Measurements from ENCODE around the gene CD300LB. TPM values are rescaled to one million over a fixed set of nuclear protein-coding genes. Genes with fewer than 3 reads are reported as not detected.

Gene CD300LB
- total RNA-seq, 2 donors from 2014 or later = 0.81 to 0.85 TPM

- H3K9me3 ChIP-seq = no peaks in the 10 kb centered on the region
- ATAC-seq (ENCODE audit: insufficient number of reproducible peaks, low FRiP score, low read depth) = no peak
- no peak for DNase-seq (ENCODE audit: low spot score)
These were observed 36.1 kb upstream of the CD300LB start, which contains the start of gene CD300H for GRCh38 chr17:74567397-74567796. CD300H (minus strand) TSS chr17:74567509.

GRCh38 chr17:74566132-74566753, 35.0 kb upstream of the CD300LB start:
- no peak for ATAC-seq (ENCODE audit: insufficient number of reproducible peaks, low FRiP score, low read depth)
- Histone ChIP-seq H3K4me3 (no peak overlapping the region), H3K27ac (no peak overlapping the region), H3K27me3 (replicated peaks; ENCODE audit: insufficient read depth) (no peaks in the 10 kb centered on the region), H3K4me1 (ENCODE audit: control insufficient read depth in 1 of 2, low read depth in 2 of 2) (peaks cover 0 to 4% of the 10 kb centered on the region in 2 donors), H3K36me3 (no peaks in the 10 kb centered on the region), H3K9me3 (no peaks in the 10 kb centered on the region)
- no peak for TF ChIP-seq CTCF (IDR thresholded peaks at IDR 0.05)
- DNase-seq (ENCODE audit: low spot score) = no peak

More at GRCh38 chr17:74567397-74567796, 36.1 kb upstream of the CD300LB start, which contains the start of gene CD300H:
- no peak within 1 kb of the TSS for H3K27ac ChIP-seq
- no peak for TF ChIP-seq CTCF (IDR thresholded peaks at IDR 0.05)
- H3K4me1 ChIP-seq (ENCODE audit: control insufficient read depth in 1 of 2, low read depth in 2 of 2) = peaks cover 0 to 4% of the 10 kb centered on the region in 2 donors
- H3K36me3 ChIP-seq = no peaks in the 10 kb centered on the region
- no peak within 1 kb of the TSS for H3K4me3 ChIP-seq
- no peaks in the 10 kb centered on the region for H3K27me3 ChIP-seq (replicated peaks; ENCODE audit: insufficient read depth)

- no peak for ATAC-seq (ENCODE audit: insufficient number of reproducible peaks, low FRiP score, low read depth)
- Histone ChIP-seq H3K9me3 (no peaks in the 10 kb centered on the region), H3K4me1 (ENCODE audit: control insufficient read depth in 1 of 2, low read depth in 2 of 2) (peaks cover 0 to 4% of the 10 kb centered on the region in 2 donors), H3K36me3 (no peaks in the 10 kb centered on the region), H3K27me3 (replicated peaks; ENCODE audit: insufficient read depth) (no peaks in the 10 kb centered on the region), H3K4me3 (no peak overlapping the region), H3K27ac (no peak overlapping the region)
- TF ChIP-seq CTCF (IDR thresholded peaks at IDR 0.05) = no peak
- no peak for DNase-seq (ENCODE audit: low spot score)
These were observed 33.9 kb upstream of the CD300LB start for GRCh38 chr17:74565126-74565525.

- Histone ChIP-seq H3K27me3 (replicated peaks; ENCODE audit: insufficient read depth) (no peaks in the 10 kb centered on the region), H3K9me3 (no peaks in the 10 kb centered on the region), H3K36me3 (no peaks in the 10 kb centered on the region), H3K4me3 (no peak overlapping the region), H3K4me1 (ENCODE audit: control insufficient read depth in 1 of 2, low read depth in 2 of 2) (peaks cover 0 to 4% of the 10 kb centered on the region in 2 donors), H3K27ac (no peak overlapping the region)
- ATAC-seq (ENCODE audit: insufficient number of reproducible peaks, low FRiP score, low read depth) = no peak
- DNase-seq (ENCODE audit: low spot score) = no peak
- TF ChIP-seq CTCF (IDR thresholded peaks at IDR 0.05) = no peak
These were observed 32.1 kb upstream of the CD300LB start for GRCh38 chr17:74563358-74563757.

- no peak for ATAC-seq (ENCODE audit: insufficient number of reproducible peaks, low FRiP score, low read depth)
- Histone ChIP-seq H3K36me3 (no peaks in the 10 kb centered on the region), H3K27me3 (replicated peaks; ENCODE audit: insufficient read depth) (no peaks in the 10 kb centered on the region), H3K9me3 (no peaks in the 10 kb centered on the region), H3K4me1 (ENCODE audit: control insufficient read depth in 1 of 2, low read depth in 2 of 2) (no peaks in the 10 kb centered on the region), H3K4me3 (no peak overlapping the region), H3K27ac (no peak overlapping the region)
- no peak for TF ChIP-seq CTCF (IDR thresholded peaks at IDR 0.05)
- no peak for DNase-seq (ENCODE audit: low spot score)
These were observed 30.3 kb upstream of the CD300LB start for GRCh38 chr17:74561586-74561985.
